Measurements from ENCODE around the gene RAX2.
"Not testable (repeated sequence)": the region's sequence is repeated elsewhere in the genome, so short reads cannot be mapped to it uniquely, and the experiment has no call there.

The RAX2 gene

DNA sequence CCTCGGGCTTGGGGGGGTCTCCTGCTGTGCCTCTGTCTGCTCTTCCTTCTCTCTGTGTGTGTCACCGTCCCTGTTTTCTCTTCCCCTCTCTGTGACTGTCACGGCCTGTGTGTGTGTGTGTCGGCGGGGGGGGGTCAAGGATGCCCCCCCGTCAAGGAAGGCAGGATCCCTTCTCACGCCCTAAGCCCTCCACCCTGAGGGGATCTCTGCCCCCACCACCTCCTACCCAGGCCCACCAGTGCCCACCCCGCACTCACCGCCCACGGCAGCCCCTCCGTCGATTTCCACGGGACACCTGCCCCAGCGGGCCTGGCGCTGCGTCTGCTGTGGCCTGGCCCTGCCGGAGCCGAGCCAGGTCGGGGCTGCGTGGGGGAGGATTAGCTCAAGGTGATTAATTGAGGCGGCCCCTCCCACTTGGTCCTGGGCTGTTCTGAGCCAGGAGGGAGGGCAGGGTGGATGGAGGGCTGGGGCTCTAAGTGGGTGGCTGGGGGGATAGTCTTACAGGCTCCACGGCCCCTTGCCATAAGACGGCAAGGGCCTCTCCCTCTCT, at the start of gene RAX2:
Gene RAX2, minus strand, starts transcription at position 323 of the 550 bp plus-strand sequence. CDS start 486 bp downstream, outside the sequence.
- no peak for DNase-seq

DNA sequence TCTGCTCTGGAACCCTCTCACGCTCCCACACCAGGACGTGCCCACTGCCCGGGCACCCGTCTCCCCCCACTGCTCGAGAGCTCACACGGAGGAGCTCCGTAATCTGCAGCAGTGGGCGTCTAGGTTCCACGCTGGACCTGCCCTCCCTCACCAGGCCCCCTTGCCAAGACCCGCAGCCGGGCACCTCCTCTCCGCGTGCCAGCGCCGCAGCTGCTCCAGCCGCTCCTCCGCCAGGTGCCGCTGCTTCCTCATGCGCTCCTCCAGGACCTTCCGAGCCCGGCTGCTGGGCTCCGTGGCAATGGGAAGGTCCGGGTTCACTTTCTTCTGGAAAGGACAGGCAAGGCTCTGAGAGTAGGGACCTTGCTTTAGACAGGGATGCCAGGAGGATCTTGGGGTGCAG, 49.1 kb upstream of the RAX2 start:
- peak; percentile 14 for DNase-seq

DNA sequence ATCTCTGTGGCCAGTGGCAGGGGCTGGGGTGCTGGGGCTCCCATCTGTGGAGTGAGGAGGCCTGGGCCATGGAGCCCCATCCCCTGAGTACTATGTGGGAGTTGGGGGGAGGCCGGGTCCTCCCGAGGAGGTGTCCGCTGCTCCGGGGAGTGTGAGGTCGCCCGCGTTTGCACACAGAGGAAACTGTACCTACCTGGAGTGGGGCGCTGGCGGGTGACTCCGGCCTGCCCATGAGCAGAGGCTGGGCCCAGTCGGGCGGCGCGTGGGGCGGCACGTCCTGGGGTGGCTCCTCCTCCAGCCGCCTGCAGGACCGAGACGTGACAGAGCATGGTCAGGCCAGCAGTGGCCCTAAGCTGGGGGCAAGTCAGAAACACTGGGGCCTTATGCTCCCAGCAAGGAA, 48.0 kb upstream of the RAX2 start:
- no peak for DNase-seq

DNA sequence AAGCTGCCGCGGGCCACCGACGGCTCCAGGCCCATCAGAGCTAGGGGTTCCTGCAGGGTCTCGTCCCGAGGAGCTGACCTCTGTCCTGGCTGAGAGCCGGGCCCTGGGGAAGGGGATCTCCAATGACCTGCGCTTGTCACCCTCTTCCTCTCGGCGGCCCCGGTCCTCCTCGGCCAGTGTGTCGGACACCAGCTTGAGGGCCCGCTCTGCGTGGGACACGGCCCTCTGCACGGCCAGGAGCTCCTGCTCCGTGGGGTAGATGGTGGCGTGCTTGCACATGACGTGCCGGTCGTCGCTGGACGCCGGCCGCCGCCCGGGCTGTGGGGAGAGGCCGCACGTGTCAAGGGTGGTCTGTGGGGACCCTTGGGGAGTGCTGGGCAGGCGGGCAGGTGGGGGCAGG, 46.9 kb upstream of the RAX2 start:
- no peak for DNase-seq

DNA sequence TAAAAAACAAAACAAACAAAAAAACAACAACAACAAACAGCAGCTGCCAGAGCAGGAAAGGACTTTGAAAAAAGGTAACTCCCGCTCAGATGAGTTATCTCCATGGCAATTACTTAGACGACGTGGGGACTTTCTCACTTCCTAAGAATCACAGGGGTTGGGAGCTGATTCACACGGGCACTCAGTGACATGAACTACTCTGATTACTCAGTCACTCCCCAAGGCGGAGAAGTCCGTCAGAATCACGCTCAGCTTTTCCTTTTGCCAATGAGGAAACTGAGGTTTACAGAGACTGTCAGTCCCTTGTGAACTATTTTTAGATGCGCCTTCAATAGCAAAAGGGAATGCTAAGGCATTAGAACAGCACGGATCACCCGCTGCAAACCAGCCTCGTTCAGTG, 46.4 kb upstream of the RAX2 start:
- DNase-seq: no peak

DNA sequence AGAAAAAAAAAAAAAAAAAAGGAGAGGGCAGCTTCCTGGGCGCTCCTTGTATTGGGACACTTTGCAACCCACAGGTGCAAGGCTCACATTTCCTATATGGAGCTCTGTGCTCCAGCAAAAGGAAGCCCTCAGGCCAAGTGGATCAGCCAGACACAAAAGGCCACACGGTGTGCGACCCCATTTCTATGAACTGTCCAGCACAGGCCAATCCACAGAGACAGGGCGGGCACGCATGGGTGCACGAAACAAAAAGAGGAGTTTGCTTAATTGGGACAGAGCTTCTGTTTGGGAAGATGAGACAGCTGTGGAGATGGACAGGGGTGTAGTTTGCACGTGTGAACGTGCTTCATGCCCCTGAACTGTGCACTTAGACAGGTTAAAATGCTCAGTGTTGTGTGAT, 45.7 kb upstream of the RAX2 start:
- no peak for DNase-seq

DNA sequence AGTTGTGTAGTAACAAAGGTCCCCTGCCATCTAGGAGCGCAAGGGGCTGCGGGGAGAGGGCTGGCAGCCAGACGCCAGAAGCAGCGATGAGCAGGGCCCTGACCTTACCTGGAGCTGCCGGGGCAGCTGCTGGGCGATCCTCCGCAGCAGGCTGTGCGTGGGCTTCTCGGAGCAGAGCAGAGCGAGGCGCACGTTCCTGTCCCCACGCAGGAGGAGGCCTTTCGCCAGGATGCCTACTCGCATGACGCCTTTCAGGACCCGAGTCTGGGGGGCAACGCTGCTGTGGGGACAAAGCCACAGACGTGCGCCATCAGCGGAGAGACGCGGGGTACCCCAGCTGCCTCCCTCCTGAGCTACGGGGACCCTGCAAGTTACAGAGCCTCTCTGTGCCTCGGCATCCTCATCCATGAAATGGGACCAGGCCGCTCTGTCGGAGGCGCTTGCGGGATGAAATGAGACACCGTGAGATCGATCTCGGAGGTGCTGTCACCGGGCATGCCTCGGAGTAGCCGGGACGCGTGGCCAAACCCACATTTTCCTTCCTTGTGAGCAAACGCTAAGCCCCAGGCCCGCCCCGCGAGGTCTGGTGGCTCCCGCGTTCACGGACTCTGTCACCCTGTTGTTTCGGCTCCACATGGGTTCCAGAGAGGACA, 44.7 kb upstream of the RAX2 start:
- DNase-seq: no peak

DNA sequence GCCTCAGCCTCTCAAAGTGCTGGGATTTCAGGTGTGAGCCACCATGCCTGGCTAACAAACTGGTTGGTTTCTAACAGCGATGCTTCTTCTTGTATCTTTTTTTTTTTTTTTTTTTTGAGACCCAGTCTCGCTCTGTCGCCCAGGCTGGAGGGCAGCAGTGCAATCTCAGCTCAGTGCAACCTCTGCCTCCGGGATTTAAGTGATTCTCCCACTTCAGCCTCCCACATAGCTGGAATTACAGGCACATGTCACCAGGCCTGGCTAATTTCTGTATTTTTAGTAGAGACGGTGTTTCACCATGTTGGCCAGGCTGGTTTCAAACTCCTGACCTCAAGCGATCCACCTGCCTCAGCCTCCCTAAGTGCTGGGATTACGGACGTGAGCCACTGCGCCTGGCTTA, 44.1 kb upstream of the RAX2 start:
- DNase-seq: not testable (repeated sequence)

DNA sequence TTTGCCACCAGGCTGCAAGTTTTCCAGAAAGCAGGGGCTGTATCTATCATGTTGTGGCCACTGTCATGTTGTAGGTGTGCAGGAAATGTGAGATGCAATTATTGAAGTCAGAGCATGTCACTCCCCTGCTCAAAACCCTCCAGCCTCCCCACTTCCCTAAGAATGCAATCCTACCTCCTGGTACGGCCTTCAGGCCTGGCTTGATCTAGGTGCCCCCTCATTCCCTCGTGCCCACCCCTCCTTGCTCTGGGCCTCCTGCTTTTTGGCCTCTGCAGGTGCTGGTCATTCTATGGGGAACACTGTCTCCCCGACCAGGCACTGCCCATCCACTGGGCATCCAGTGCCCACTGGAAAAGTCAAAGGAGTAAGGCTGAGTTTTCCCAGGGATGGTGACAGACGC, 42.6 kb upstream of the RAX2 start:
- DNase-seq: no peak

DNA sequence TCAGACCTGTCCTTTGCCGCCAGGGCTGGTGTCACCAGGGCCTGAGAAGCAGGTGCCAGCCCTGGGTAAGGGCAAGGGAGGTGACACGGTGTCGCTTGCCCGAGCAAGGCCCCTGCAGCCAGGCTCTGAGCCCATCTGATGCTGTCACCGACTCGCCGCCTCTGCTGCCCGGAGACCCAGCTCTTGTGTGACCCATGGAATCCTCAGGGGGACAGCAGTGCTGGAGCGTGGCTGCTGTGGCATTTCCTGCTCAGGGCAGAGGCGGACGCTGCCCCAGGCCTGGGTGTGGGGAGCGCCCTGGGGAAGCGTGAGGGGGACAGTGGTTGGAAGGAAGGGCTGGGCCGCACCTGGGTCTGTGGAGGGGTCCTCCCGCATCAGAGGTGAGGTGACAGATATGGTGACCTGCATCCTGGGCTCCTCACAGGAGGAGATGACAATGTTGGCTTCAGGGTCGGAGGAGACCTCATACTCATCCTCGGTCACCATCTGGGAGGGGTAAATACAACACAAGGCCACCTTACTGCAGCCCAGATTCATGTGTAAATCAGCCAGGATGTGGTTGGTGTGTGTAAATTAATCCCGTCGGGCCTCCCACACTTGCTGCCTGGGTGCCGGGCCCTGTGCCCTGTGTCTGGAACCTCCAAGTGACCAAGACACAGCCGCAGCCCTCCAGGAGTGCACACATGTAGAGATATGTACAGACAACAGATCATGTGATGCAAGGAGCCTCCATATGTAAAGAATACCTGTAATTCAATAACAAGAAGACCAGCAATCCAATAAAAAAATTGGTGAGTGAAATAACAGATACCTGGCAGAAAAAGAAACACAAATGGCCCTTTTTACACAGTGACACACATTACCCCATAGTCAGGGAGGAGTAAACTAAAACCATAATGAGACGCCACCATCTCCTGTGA, 41.7 kb upstream of the RAX2 start:
- no peak for DNase-seq

DNA sequence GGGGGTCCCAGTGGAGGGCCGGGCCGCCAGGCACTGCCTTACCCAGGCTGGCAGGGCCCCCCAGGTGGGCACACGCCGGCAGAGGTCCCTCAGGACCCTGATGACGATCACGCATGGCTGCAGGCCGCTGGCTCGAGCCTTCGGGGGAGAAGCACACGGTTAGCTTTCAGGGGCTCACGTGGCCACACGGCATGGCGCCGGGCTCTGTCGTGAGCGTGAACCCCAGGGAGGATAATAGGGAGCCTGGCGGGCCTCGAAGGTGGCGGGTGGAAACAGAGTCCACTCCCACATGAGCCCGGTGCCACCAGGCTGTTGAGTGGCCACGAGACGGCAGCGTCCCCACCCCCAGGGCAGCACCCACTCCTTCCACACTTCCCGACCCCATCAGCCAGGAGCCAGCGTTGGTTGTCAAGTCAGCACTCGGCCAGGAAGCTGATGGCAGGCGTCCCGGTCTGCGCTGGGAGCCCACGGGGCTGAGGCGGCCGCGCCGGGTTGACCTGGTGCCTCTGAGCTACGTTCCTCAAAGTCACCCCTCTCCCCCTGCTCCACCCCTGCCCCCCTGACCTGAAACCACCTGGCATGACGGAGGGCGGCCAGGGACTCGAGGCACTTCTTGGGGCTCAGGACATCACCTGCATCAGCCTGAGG, 38.8 kb upstream of the RAX2 start:
- DNase-seq: no peak

DNA sequence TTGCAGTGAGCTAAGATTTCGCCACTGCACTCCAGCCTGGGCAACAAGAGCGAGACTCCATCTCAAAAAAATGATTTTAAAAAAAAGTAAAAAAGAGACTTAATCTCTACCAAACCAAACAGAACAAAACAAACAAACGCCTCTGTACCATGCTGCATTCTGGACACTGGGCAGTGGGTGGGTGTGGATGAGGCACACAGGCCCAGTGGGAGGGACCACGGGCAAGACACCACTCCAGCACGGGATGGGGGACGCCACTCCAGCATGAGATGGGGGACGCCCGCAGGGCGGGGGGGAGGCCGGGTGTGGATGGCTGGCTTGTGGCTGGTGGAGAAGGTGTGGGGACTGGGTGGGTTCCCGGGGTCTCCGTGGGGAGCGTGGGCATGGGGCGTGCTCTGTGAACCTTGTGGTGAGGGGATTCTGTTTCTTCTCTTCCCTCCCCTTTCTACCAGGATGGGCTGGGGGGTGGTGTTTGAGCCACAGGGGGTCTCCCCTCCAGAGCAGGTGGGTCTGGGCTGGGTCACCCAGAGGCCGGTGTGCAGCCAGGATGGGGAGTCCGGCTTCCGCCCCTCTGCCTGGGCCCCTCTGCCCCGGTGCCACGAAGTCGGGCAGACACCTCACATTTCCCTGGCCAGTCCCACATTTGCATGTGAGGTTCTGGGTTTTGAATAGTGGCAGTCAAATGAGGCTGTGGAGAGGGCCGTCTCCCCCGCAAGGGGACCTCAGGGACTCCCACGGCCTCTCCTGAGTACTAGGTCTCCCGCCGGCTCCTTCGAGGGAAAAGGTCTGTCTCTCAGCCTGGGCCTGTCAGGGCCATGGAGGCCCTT, 38.1 kb upstream of the RAX2 start:
- DNase-seq: no peak

DNA sequence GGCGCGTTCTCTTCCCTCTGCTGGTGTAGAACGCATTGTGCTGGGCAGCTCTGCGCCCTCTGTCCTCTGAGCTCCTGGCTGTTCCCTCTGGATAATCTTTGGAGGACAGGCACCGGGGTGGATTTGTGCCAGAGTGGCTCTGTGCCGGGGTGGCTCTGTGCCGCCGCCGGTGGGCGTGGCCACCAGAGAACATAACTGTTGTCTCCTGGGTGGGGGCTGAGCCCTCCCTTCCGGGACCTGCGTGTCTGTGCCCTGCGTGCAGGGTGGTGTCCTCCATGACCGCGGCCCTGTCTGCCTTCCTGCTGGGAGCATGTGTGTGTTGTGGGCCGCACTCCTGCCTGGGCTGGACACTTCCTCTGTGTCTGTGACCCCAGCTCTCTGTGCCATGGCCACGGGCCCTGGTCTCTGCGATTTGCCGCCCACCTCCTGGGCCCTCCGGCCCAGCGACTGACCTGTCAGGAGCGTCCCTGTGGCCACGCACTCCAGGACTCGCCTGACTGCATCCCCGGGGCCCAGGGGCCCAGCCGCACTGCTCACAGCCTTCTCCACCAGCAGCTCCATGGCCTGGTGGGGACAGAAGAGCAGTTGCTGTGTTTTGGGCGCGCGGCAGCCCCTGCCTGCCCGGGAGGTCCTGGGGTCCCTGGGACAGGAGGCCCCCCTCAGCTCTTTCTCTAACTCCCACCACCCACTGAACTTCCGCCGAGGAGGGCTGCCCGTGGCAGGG, 36.6 kb upstream of the RAX2 start:
- no peak for DNase-seq

DNA sequence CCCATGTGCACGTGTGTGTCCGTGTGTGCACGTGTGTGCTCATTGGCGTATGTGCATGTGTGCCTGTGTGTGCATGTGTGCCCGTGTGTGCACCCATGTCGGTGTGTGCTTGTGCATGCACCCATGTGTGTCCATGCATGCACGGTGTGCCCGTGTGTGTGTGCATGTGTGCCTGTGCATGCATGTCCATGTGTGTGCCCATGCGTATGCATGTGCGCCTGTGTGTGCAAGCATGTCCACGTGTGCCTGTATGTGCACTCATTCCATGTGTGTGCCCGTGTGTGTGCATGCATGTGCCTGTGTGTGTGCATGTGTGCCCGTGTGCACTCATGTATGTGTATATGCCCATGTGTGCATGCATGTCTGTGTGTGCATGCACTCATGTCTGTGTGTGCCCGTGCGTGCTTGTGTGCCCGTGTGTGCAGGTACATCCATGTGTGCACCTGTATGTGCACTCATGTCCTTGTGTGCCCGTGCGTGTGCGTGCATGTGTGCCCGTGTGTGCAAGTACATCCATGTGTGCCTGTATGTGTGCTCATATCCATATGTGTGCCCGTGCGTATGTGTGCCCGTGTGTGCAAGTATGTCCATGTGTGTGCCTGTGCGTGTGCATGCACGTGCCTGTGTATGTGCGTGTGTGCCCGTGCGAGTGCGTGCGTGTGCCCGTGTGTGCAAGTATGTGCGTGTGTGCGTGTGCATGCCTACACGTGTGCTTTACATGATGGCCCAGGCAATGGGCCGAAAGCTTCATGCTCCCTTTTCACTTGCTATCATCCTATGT, 35.7 kb upstream of the RAX2 start:
- no peak for DNase-seq

DNA sequence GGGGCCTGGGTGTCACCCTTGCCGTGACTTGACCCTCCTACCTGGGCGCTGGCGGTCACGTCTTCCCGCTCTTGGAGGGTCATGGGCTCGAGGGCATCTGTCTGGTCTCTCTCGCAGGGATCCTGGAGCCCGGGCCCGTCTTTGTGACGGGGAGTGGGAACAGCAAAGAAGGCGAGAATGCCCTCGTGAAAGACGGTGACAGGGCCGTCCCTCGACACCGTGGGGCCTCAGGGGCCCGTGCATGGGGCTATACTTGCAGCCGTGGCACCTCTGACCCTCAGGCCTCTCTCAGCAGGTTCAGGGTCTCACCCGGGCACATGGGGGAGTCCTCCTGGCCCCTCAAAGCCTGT, 35.1 kb upstream of the RAX2 start:
- no peak for DNase-seq

DNA sequence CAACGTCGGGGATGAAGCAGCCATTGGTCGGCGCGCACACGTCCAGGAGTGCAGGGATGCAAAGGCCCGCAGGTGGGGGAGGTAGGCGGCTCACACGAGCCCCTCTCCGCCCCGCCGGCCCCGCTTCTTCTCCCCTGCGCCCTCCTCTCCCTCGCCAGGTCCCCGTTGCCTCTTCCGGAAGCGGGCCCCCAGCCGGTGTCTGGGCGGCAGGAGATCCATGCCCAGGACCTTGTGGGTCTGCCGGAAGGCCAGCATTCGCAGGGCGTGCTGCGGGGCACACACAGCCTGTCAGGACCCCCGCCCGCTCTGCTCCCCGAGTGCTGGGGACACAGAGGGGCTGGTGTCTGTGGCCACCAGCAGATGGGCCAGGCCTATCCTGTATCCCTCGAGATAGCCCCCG, 33.8 kb upstream of the RAX2 start:
- no peak for DNase-seq

DNA sequence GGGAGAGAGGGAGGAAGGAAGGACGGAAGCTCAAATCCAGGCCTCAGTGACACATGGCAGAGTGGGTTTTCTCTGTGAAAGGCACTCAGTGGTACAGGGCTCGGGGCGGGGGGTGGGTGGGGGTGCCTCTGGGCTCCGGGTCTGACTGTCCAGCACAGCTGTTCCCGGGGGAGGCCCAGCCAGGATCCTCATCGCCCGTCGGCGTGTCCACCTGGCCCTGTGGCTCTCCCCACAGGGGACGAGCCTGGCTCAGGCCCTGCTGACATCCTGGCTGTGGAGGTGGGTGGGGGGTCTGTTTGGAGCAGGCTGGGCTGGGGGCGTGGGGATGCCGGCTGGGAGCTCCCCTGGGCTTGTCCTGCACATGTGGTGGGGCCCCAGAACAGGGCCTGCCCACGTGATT, 32.4 kb upstream of the RAX2 start:
- DNase-seq: no peak

DNA sequence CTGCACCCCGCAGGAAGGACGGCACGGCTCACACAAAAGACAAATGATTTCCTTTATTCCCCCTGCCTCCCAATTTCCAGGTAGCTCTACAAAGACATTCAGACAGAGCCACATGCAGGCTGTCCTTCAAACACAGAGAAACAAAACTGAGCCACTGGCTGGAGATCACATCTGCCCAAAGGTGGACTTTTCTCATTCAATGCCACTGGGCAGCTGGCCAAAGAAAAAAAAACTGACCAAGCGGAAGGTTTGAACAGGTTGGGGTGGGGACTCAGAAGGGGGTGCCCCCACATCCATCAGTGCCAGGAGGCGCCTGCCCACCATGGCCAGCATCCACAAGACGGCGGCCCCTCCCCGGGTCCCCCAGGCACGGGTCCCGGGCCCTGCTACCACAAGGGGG, 32.0 kb upstream of the RAX2 start:
- no peak for DNase-seq

DNA sequence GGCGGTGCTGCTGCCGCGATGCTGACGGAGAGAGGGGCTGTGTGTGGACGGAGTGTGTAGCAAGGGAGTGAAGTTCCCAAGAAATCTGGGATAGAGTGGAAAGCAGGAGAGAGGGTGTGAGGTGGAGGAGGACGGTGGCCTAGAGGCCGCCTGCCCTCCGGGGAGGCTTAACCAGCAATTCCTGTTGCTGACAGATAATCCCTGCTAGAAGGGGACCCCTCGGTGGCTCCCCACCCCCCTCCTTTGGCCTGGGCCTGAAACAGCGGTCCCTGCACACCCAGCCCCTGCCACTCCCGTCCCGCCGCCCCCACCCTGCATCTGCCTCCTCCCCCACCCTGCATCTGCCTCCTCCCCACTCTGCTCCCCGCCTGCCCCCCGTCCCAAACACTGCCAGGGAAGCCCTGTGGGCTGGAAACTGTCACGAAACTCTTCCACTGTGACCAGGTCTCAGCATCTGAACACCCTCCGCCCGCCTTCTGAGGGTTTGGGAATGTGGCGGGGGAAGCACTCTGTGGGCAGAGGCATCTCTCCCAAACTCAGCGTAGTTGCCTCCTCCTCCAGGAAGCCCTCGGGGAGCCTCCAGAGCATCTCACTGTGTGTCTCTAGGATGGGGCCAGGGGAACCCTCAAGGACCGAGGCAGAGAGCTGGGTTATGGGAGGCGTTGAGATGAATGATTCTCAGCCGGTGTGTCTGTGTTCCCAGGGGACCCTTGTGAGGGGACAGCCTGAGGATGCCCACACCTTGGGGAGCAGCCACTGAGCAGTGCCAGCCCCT, 31.3 kb upstream of the RAX2 start:
- no peak for DNase-seq

DNA sequence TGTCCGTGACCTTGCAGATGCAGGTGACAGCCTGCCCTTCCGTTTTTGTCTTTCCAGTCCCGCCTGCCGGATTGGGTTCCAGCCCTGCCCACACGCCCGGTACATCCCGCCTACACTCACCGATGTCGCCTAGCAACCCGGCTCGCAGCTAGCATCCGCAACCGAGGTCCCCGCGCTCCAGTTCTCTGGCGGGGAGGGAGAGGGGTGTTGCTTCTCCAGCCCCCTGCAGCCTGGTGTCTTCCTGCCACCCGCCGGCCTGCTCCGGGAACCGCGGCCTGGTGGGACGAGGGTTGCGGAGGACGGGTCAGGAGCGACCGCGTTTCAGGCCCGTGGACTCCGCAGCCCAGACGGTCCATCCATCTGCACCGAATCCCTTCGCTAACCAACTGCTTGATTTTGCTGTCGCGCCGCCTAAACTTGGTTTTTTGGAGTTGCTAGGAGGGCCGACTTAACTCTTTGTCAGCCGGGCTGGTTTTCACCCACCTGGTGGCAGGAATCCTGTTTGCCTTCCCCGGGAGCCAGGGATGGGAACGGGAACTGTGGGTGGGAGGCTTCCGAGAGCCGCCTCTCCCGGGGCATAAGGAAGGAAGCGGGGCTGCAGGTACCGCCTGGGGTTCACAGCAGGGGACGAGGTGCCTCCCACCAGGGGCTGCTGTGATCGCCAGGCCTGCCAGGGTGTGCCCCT, 29.5 kb upstream of the RAX2 start:
- peak; percentile 62 for DNase-seq

All from NCI-H2171 (cell line).